Measurements from ENCODE around the gene CLK1.

DNA sequence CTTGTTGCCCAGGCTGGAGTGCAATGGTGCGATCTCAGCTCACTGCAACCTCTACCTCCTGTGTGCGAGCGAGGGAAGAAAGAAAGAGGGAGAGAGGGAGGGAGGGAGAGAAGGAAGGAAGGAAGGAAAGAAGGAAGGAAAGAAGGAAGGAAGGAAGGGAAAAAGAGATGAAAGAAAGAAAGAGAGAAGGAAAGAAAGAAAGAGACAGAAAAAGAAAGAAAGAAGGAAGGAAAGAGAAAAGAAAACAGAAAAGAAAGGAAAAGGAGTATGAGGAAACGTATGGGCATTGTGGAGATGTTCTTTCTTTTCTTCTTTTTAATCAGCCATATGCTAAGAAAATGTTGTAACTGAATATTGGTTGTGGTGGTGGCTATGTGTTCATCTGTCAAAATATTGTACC, 16.5 kb downstream of the CLK1 start:
- TF ChIP-seq CTCF (IDR thresholded peaks at IDR 0.05) (no peak), POLR2A (IDR thresholded peaks at IDR 0.05) (no peak)
